MG63 (cell line): ENCODE results near the gene ORC1. TPM values are rescaled to one million over a fixed set of nuclear protein-coding genes. Genes with fewer than 3 reads are reported as not detected.

ENCODE experiments used
- DNase-seq: peaks from one replicate; pipeline ENCODE4 v3.0.0-alpha.2; 2020
- H3K27me3 ChIP-seq: fragments of 250-450 bp; sonication (Bioruptor Pico); 2 replicates; pipeline ENCODE4 v1.5.1; 2020; ENCODE audit warnings: mild to moderate bottlenecking, moderate library complexity
- H3K36me3 ChIP-seq: fragments of 250-450 bp; sonication (Bioruptor Pico); 2 replicates; pipeline ENCODE4 v1.5.1; 2020; ENCODE audit warnings: mild to moderate bottlenecking, moderate library complexity
- H3K4me3 ChIP-seq: fragments of 250-450 bp; sonication (Bioruptor Pico); 2 replicates; pipeline ENCODE4 v1.5.1; 2020; ENCODE audit warnings: mild to moderate bottlenecking, moderate library complexity
- H3K9me3 ChIP-seq: fragments of 250-450 bp; sonication (Bioruptor Pico); 2 replicates; pipeline ENCODE4 v1.5.1; 2020; ENCODE audit warnings: mild to moderate bottlenecking, moderate library complexity
- total RNA-seq: library from RNA; depleted of rRNA; stranded (reverse); fragments of >200 nt; shearing (Covaris generic); gene quantifications from 2 replicates; pipeline ENCODE4 v1.2.3, GENCODE V29; 2014; ENCODE audit warnings: low replicate concordance

Gene ORC1
- total RNA-seq, 1 experiment from 2014 or later = 16.0 TPM

DNA sequence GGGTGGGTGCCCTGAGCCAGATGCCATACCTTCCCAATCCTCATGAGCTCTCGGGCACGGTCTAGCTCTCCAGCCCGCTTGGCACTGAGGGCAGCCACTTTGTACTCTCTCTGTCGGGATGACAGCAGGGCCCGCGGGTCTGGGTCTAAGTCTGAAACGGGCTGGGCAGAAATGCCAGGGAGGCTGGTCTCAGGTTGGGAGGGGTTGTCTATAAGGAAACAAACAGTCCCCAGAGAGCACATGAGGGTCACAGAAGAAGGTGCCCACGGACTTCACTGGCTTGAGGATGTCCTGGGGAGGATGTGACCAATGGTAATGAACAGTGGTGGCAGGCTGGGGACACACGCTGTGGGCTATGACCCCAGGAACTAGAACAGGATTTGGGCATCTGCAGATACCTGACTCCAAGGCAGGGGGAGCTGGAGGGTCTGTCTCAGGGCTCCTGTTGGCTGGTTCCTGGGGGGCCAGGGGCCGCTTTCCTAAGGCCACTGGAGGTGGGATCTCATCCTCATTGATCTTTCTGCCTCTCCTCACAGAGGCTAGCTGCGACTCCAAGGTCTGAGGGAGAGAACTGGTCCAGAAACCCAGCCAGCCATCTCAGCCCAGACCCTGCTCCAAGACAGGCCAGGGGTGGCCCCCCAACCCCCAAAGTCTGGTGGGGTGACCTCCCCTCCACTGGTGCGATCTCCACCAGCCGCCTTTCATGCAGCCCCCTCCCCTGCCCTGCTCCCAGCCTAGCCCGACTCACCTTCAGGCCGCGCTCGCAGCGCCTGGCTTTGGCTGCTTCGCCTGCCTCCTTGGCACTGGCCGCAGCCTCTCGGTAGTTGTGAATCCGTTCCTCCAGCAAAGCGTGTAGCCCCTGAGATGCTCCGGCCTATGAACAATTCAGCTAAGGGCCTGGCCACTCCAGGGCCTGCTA is 44.3 kb downstream of the ORC1 start:
- Histone ChIP-seq H3K36me3 (peaks cover 67% of the 10 kb centered on the region), H3K27me3 (no peaks in the 10 kb centered on the region), H3K4me3 (no peak overlapping the region), H3K9me3 (no peaks in the 10 kb centered on the region)
- no peak for DNase-seq

DNA sequence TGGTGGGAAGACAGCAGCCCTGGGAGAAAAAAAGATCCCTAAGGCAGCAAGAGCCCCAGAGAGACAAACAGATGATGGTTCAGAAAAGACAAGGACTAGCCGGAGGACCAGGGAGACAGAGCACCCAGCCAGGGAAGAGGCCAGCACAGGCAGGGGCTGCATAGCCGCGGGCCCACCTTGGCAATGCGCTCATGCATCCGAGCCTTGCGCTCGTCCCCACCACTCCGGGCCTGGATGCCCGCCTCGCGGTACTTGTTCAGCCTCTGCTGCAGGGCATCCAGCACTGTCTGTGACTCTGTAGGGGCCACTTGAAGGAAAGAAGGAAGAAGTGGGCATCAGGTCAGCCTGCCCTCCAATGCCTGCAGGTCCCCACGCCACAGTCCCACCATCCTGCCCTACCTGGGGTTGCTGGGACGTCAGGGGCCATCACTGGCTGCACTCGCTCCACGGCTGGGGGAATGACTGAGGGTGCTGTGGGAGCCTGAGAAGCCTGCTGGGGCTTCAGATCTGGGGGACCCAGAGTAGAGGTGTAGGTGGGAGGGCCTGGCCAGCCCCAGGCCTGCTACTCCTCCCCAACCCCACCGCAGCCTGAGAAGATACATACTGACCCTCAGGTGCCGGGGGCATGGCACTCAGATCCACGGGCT is 45.2 kb downstream of the ORC1 start:
- Histone ChIP-seq H3K9me3 (no peaks in the 10 kb centered on the region), H3K4me3 (no peak overlapping the region), H3K36me3 (peaks cover 69% of the 10 kb centered on the region), H3K27me3 (no peaks in the 10 kb centered on the region)
- no peak for DNase-seq

DNA sequence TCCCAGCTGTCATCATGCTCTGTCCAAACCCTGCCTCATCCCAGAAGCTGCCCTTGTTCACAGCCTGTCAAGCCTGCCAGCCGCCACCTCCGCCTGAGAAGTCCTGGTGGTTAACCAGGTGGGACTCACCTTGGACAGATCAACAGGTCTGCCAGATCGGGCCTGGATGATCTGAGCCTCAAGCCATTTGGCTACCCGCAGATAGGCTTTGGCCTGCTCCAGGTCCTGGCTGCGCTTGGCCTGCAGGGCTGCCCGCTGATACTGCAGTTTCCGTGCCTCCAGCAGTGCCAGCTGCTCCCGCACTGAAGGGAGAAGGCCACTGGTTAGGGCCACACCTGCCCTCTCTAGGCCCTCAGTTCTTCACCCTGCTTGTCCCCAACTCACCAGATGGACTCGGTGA is 46.8 kb downstream of the ORC1 start:
- DNase-seq = no peak
- Histone ChIP-seq H3K36me3 (peaks cover 75% of the 10 kb centered on the region), H3K27me3 (no peaks in the 10 kb centered on the region), H3K9me3 (no peaks in the 10 kb centered on the region), H3K4me3 (no peak overlapping the region)

DNA sequence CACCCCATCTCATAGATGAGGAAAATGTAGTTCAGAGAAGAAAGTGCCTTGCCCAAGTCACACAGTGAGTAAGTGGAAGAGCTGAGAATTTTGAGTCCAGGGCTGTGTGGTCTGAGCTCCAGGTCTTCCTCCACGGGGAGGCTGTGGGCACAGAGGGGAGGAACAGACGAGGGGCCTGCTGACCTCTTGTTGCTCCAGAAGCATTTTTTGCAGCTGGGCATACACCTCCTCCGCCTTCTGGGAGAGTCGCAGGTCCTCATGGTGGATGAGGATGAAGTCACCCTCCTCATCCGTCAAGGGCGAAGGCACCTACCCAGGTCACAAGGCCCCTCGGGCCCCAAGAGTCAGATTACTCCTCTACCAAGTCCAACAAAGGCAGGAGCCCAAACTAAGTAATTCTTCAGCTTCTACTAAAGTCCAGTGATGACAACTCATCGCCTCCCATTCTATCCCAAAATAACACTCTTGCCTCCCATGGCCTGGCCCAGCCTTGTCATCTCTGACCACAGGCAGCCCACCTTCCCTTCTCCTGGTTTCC is 47.3 kb downstream of the ORC1 start:
- H3K36me3 ChIP-seq = peaks cover 70% of the 10 kb centered on the region
- DNase-seq = no peak
- H3K27me3 ChIP-seq = no peaks in the 10 kb centered on the region
- H3K9me3 ChIP-seq = no peaks in the 10 kb centered on the region
- no peak overlapping the region for H3K4me3 ChIP-seq

DNA sequence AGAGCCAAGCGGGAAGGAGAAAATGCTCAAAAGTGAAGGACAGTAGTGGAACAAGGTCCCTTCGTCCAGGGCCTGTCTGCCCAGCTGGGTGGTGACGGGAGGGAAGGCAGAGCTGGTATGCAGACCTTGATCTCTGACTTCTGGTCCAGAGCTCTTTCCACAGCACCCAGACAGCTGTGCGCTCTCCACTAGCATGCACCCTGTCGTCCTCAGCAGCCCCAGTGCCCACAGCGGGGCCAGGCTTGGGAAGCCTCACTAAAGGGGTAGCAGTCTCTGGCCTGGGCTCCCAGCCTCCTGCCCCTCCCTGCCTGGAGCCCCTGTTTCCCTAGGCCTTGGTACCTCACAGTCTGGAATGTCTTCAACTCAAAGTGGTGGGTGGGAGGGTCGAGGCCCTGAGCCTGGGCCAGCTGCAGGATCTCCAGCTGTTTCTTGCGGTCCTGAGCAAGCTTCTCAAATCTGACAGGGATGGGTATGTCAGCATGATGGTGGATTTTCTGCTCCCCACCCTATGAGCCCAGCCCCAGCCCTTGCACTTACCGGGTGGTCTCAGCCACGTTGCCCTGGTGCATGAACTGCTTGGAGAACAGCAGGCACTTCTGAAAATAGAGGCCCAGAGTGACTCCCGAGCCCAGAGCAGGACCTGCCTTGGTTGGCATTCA is 48.2 kb downstream of the ORC1 start:
- no peaks in the 10 kb centered on the region for H3K27me3 ChIP-seq
- peaks cover 70% of the 10 kb centered on the region for H3K36me3 ChIP-seq
- H3K4me3 ChIP-seq = no peak overlapping the region
- DNase-seq = no peak
- H3K9me3 ChIP-seq = no peaks in the 10 kb centered on the region

DNA sequence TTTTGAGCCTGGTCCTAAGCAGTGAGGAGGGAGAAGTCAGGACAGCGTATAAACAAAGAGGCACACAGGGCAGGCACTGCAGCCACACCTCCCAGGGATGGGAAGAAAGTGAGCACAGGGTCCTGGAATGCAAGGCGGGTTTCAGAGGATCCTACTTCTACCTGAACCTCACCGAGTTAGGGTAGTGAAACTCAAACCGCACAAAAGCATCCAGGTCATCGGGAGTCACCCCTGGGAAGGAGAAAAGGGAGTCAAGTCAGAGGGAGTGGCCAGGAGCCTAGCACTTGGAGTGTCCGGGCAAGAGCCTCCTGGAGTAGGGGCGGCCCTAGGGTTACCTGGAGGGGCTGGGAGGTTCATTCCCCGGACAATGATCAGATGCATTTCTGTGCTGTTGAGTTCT is 48.8 kb downstream of the ORC1 start:
- Histone ChIP-seq H3K4me3 (no peak overlapping the region), H3K9me3 (no peaks in the 10 kb centered on the region), H3K27me3 (no peaks in the 10 kb centered on the region), H3K36me3 (peaks cover 70% of the 10 kb centered on the region)
- DNase-seq = no peak

DNA sequence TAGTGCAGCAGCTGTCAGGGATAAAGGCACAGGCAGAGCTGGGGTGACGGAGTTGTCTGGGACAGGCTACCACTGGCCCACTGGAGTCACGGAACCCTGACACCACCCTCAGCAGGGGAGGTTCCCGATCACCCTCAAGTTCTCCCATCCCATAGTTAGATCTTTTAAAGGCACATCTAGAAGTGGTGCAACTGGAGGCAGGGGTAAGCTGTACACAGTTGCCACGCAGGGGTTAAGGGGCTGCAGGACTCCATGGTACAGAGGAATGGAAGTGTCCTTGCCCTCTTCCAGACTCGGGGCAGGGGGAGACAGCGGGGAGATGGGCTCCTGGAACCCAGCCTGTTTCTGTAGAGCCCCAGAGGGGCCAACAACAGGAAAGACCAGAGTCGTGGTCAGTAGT is 51.5 kb downstream of the ORC1 start:
- Histone ChIP-seq H3K27me3 (no peaks in the 10 kb centered on the region), H3K9me3 (no peaks in the 10 kb centered on the region), H3K4me3 (no peak overlapping the region), H3K36me3 (peaks cover 56% of the 10 kb centered on the region)
- DNase-seq = no peak

DNA sequence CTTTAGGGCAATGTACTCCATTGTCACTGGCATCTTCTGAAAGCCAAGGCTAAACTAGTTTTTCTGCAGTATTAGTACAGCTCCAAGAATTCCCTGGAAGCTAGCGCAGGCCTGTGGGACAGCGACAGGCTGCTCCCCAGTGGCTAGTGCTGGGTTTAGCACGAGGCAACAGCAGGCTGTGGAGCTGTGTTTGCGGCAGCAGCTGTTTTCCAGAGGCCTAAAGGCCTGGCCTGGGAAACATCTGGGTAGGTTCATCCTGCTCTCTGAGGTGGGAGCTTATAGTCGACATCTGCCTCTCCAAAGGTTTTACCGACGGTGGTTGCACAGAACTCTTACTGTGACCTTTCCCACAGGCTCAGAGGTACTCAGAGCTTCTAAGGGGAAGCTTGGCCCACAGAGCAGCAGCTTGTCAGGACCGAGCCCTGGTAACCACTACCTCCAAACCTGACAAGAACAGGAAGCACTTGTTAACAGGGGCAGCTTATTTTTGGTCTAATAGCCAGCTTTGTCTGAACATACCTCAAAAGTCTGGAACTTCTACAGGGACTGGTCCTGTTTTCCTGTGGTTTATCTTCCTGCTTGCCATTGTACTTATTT is 55.4 kb downstream of the ORC1 start:
- Histone ChIP-seq H3K4me3 (no peak overlapping the region), H3K9me3 (no peaks in the 10 kb centered on the region), H3K27me3 (no peaks in the 10 kb centered on the region), H3K36me3 (peaks cover 24% of the 10 kb centered on the region)
- peak; percentile 23 for DNase-seq

DNA sequence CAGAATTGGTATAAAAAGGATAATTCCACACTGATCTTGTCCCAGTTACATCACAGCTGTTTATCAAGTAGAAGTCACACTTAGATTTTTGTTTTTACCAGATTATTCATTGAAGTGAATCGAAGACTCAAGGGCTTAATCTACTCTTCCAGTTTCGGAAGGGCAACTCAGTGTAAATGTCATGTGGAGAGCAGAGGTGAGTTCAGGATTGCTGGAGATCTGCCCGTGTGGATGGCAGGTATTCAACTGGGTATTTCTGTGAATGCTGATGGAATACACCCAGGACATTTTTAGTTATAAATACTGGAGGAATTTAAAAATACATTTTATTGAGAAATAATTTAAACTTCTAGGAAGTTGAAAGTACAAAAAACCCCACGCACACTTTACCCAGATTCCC is 57.6 kb downstream of the ORC1 start:
- H3K9me3 ChIP-seq = no peaks in the 10 kb centered on the region
- H3K36me3 ChIP-seq = peaks cover 13% of the 10 kb centered on the region
- no peak overlapping the region for H3K4me3 ChIP-seq
- H3K27me3 ChIP-seq = no peaks in the 10 kb centered on the region
- DNase-seq = no peak

DNA sequence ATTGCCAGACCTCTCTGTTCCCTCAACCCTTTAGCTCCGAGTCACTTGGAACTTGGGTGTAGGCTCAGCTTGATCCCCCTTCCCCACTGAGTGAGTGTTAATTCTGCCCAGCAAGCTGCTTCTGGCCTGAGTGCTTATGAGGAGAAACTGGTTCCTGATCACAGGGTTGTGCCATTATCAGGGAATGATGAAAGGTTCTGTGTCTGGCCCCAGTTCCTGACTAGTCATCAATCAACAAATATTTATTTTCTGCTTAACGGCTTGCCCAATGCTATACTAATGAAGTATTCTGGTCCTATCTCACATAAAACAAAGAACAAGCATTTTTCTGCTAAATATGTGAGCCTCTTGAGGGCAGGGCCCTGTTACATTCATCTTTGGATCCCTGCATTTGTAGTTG is 59.0 kb downstream of the ORC1 start:
- Histone ChIP-seq H3K27me3 (no peaks in the 10 kb centered on the region), H3K9me3 (no peaks in the 10 kb centered on the region), H3K36me3 (peaks cover 2% of the 10 kb centered on the region), H3K4me3 (no peak overlapping the region)
- no peak for DNase-seq

DNA sequence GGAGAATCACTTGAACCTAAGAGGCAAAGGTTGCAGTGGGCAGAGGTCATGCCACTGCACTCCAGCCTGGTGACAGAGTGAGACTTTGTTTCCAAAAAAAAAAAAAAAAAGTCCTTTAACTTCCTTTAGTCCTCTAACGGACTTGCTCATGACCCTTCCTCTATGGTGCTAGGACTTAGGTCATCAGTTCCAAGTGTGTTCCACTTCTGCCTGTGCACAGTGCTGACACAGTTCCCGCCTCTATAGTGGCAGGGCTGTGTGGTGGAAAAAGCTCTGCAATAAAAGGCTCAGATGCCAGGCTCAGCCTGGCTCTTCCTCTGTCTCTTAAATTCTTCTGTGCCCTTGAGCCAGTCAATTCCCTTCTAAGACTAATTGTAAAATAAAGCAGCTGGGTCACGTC is 60.2 kb downstream of the ORC1 start:
- Histone ChIP-seq H3K9me3 (no peaks in the 10 kb centered on the region), H3K4me3 (no peak overlapping the region), H3K27me3 (no peaks in the 10 kb centered on the region), H3K36me3 (no peaks in the 10 kb centered on the region)
- DNase-seq = no peak

DNA sequence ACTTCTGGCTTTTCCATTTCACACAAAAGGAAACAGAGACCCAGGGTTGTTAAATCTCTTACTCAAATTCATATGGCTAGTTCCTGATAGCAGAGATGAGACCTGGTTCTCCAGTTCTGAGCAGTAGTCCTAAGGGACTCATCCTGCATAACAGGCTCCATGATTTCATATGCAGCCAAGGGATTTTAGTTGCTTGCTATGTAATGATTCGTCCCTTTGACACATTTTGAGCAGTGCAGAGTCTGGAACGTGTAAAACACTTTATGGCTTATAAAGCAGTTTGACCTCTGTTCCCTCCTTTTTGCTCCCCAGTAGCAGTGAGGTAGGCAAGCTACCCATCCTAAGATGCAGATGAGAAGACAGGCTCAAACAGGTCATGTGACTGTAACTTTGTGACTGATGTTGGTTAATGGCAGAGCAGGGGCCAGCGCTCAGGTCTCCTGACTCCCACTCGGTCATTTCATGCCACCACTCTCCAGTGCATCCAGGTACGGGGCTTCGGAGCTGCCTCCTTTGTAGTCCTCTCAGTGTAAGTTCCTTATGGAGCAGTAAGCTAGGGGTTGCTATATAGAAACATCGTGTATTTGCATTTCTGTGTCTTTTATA is 62.5 kb downstream of the ORC1 start:
- H3K36me3 ChIP-seq = no peaks in the 10 kb centered on the region
- no peaks in the 10 kb centered on the region for H3K27me3 ChIP-seq
- DNase-seq = no peak
- no peaks in the 10 kb centered on the region for H3K9me3 ChIP-seq
- H3K4me3 ChIP-seq = no peak overlapping the region

DNA sequence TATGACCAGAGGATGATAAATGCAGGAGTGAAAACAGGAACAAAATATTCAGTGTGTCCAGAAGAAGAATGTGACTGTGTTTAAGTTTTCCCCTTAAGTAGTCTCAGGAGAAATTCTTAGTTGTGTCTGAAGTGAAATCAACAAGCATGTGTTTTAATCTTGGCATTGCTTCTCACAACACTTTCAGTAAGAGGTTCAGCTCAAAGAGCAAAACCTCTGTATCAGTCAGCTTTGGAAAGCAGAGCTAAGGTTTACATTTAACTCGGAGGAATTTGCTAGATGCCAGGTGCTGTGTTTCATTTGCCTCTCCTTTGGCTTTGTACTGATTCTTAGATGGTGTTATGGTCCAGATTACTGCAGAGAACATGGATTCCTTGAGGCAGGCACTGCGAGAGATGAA is 66.8 kb downstream of the ORC1 start:
- Histone ChIP-seq H3K36me3 (peaks cover 5% of the 10 kb centered on the region; the same call in 1 of the 2 replicates), H3K4me3 (no peak overlapping the region), H3K27me3 (no peaks in the 10 kb centered on the region), H3K9me3 (no peaks in the 10 kb centered on the region)
- DNase-seq = no peak

DNA sequence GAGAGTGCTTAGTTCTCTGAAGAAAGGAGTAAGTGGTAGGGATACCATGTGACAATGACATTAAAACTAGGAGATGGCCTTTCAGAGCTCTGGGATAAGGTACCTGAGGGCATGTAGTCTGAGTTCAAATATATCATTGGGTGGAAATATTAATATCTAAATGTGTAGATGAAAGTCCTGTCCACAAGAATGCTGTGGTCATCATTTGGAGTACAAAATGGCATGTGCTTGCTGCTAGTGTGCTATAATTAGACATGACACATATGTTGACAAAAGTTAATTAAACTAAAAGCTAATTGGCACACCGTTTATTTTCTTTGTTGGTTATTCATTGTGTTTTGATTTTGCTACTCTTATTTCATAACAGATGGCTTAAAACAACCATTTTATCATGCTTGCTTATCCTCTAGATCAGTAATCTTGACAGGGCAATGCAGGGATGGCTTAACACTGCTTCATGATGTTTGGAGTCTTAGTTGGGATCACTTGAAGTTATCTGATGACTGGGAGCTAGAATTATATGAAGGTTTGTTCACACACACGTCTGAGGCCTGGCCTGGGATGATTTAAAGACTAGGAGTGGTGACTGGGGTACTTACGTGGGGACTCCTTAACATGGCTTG is 69.2 kb downstream of the ORC1 start:
- DNase-seq = no peak
- Histone ChIP-seq H3K4me3 (no peak overlapping the region), H3K9me3 (no peaks in the 10 kb centered on the region), H3K36me3 (peaks cover 5% of the 10 kb centered on the region; the same call in 1 of the 2 replicates), H3K27me3 (no peaks in the 10 kb centered on the region)

DNA sequence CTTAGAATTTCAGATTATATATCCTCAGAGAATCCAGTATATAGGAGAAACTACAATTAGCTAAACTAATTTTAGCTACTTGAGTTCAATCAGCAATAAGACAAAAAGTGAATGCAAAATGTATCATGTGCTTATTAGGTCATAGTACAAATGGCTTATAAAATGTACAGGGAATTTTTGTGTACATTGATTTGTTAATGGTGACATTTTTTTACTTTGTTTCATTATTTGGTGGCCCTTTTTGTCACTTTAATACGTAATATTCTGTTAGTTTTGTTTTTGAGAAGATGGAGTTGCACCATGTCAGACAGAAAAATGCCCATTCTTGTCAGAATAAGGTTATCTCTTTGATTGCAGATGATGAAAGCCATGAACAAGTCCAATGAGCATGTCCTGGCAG is 71.8 kb downstream of the ORC1 start:
- DNase-seq = no peak
- Histone ChIP-seq H3K4me3 (no peak overlapping the region), H3K36me3 (peaks cover 5% of the 10 kb centered on the region; the same call in 1 of the 2 replicates), H3K9me3 (no peaks in the 10 kb centered on the region), H3K27me3 (no peaks in the 10 kb centered on the region)

DNA sequence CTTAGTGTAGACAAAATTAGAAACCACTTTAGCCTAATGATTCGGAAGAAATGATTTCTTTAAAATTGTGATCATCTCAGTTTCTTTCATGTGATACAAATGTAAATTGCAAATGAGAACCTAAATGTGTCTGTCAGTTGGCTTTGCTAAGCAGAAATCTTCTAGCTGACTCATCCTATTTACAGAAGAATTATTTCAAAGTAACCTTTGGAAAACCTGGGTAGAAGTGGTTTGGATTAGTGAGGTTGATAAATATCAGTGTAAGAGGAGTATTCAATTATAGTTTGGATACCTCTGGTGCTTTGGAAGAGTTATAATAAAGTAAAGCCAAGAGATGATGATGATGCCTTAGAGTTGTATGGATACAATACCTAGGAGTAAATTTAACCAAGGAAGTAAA is 75.6 kb downstream of the ORC1 start:
- DNase-seq = no peak
- Histone ChIP-seq H3K9me3 (no peaks in the 10 kb centered on the region), H3K4me3 (no peak overlapping the region), H3K36me3 (no peaks in the 10 kb centered on the region), H3K27me3 (no peaks in the 10 kb centered on the region)
